A673 (cell line): ENCODE measurements around the gene B4GALNT4.
"Not testable (repeated sequence)": the region's sequence is repeated elsewhere in the genome, so short reads cannot be mapped to it uniquely, and the experiment has no call there.

Experiments
- CTCF ChIP-seq: fragments of 300-800, 200-600 bp; sonication (generic); conservative IDR thresholded peaks from 2 replicates; pipeline ENCODE4 v1.5.1; 2017; ENCODE audit warnings: low read depth, mild to moderate bottlenecking, antibody characterized with exemption, low read length, moderate library complexity, mixed read lengths
- EZH2 ChIP-seq: fragments of 200-600 bp; sonication (generic); IDR thresholded peaks from 2 replicates; pipeline ENCODE4 v1.6.1; 2017; ENCODE audit warnings: borderline replicate concordance, low read depth, mild to moderate bottlenecking, mixed read lengths, antibody characterized with exemption, low read length; ENCODE audit not compliant: poor library complexity, severe bottlenecking

GRCh38 chr11:349270-349954 is 19.9 kb upstream of the B4GALNT4 start:
- not testable (repeated sequence) for TF ChIP-seq CTCF, EZH2
